ENCODE results near the gene HNRNPL. TPM values are rescaled to one million over a fixed set of nuclear protein-coding genes. Genes with fewer than 3 reads are reported as not detected.

The HNRNPL gene
- total and polyA plus RNA-seq, 2 donors (not counting 1 experiment from before 2014, with no cell fraction given) = 292 to 418 TPM

- Histone ChIP-seq H3K9ac (ENCODE audit: low read length) (peak overlapping the region; percentile 98), H3K36me3 (replicated peaks in 1 of 2; ENCODE audit: control extremely low read depth in 1 of 2, control insufficient read depth in 1 of 2, extremely low read depth in 1 of 2, insufficient read depth in 2 of 2, low read length in 1 of 2) (peaks cover 13 to 53% of the 10 kb centered on the region in 2 experiments), H2AFZ (ENCODE audit: insufficient read depth, low read depth, low read length, poor library complexity, severe bottlenecking) (no peak overlapping the region), H3K9me3 (ENCODE audit: control extremely low read depth in 1 of 3, control insufficient read depth in 2 of 3, insufficient read depth in 1 of 3, low read length in 2 of 3) (no peaks in the 10 kb centered on the region), H3K27ac (ENCODE audit: low read length in 2 of 2) (peak overlapping the region; percentile 73 to 98), H3K4me2 (replicated peaks; ENCODE audit: low read depth, low read length, poor library complexity, severe bottlenecking) (peak overlapping the region; percentile 87), H3K4me3 (ENCODE audit: control extremely low read depth in 1 of 5, extremely low read depth in 1 of 5, insufficient read depth in 1 of 5, low read depth in 2 of 5, low read length in 4 of 5) (peak overlapping the region; percentile 59 to 74 (median 71)), H3K27me3 (replicated peaks in 1 of 4; ENCODE audit: control extremely low read depth in 1 of 4, control insufficient read depth in 3 of 4, insufficient read depth in 4 of 4, low read length in 3 of 4) (no peaks in the 10 kb centered on the region), H3K79me2 (ENCODE audit: control insufficient read depth, insufficient read depth, low read length) (peaks cover 55% of the 10 kb centered on the region), H4K20me1 (ENCODE audit: control insufficient read depth, insufficient read depth, low read length, poor library complexity, severe bottlenecking) (peaks cover 57% of the 10 kb centered on the region), H3K4me1 (ENCODE audit: control insufficient read depth in 2 of 2, insufficient read depth in 2 of 2, low read length in 2 of 2) (peaks cover 46 to 62% of the 10 kb centered on the region in 2 donors)
- ChIA-PET POLR2A (interaction anchor here (0.6 to 8.7 kb wide), 17 partner anchors 10 to 1619 kb away, joined by 3 to 237 read pairs (median 6); partner anchors contain the start of genes ECH1, EIF3K, MRPS12 and NFKBIB), CTCF (interaction anchor here (0.5 to 4.3 kb wide), 13 partner anchors 16 to 445 kb away, joined by 3 to 42 read pairs (median 5); partner anchors contain the start of genes ECH1, FAM98C, MRPS12 and SARS2)
- H3K9me3 Mint-ChIP-seq (ENCODE audit: insufficient read depth) = no peaks in the 10 kb centered on the region
- H3K4me1 Mint-ChIP-seq = peaks cover 63% of the 10 kb centered on the region
- H3K4me3 Mint-ChIP-seq = peak overlapping the region; percentile 92
- 38% methylated on average over 13 of the region's 22 CpGs for WGBS (ENCODE audit: insufficient coverage)
- TF ChIP-seq EZH2 (IDR thresholded peaks at IDR 0.05; ENCODE audit: borderline replicate concordance, insufficient read depth, low read depth, low read length, poor library complexity, severe bottlenecking) = no peak
- TF ChIP-seq, protein P1, sequence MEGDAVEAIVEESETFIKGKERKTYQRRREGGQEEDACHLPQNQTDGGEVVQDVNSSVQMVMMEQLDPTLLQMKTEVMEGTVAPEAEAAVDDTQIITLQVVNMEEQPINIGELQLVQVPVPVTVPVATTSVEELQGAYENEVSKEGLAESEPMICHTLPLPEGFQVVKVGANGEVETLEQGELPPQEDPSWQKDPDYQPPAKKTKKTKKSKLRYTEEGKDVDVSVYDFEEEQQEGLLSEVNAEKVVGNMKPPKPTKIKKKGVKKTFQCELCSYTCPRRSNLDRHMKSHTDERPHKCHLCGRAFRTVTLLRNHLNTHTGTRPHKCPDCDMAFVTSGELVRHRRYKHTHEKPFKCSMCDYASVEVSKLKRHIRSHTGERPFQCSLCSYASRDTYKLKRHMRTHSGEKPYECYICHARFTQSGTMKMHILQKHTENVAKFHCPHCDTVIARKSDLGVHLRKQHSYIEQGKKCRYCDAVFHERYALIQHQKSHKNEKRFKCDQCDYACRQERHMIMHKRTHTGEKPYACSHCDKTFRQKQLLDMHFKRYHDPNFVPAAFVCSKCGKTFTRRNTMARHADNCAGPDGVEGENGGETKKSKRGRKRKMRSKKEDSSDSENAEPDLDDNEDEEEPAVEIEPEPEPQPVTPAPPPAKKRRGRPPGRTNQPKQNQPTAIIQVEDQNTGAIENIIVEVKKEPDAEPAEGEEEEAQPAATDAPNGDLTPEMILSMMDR (IDR thresholded peaks at IDR 0.05) = no peak
- ATAC-seq (ENCODE audit: low read depth) (no peak), DNase-seq (no peak)
- H3K27ac Mint-ChIP-seq = peak overlapping the region; percentile 99
- no peaks in the 10 kb centered on the region for H3K27me3 Mint-ChIP-seq
- intact Hi-C loops (cut with micrococcal nuclease) = loop anchor here (1.0 kb wide), 1 partner anchor 17 kb away; the partner anchor contains the start of gene ECH1
These were observed 1.3 kb downstream of the HNRNPL start for GRCh38 chr19:38848299-38849146.
